Measurements from ENCODE around the gene POLR2A.

Gene POLR2A

GRCh38 chr17:7499161-7499560, 15.0 kb downstream of the POLR2A start:
- no peak overlapping the region for H3K4me3 ChIP-seq (ENCODE audit: low read depth, low read length)
- DNase-seq (ENCODE audit: low read depth), result no peak

- no peak for DNase-seq (ENCODE audit: low read depth)
- no peak overlapping the region for H3K4me3 ChIP-seq (ENCODE audit: low read depth, low read length)
Observed at GRCh38 chr17:7501729-7502128, 17.6 kb downstream of the POLR2A start.

GRCh38 chr17:7502171-7502847, 18.1 kb downstream of the POLR2A start:
- H3K4me3 ChIP-seq (ENCODE audit: low read depth, low read length), result no peak overlapping the region
- DNase-seq (ENCODE audit: low read depth), result no peak

- DNase-seq (ENCODE audit: low read depth), result no peak
- H3K4me3 ChIP-seq (ENCODE audit: low read depth, low read length), result no peak overlapping the region
Observed at GRCh38 chr17:7502987-7503386, 18.8 kb downstream of the POLR2A start.

- no peak for DNase-seq (ENCODE audit: low read depth)
- H3K4me3 ChIP-seq (ENCODE audit: low read depth, low read length), result no peak overlapping the region
Observed at GRCh38 chr17:7503521-7503920, 19.4 kb downstream of the POLR2A start.

GRCh38 chr17:7508145-7508544, 24.0 kb downstream of the POLR2A start:
- no peak for DNase-seq (ENCODE audit: low read depth)
- no peak overlapping the region for H3K4me3 ChIP-seq (ENCODE audit: low read depth, low read length)

- no peak overlapping the region for H3K4me3 ChIP-seq (ENCODE audit: low read depth, low read length)
- no peak for DNase-seq (ENCODE audit: low read depth)
Observed at GRCh38 chr17:7508846-7509245, 24.7 kb downstream of the POLR2A start.

GRCh38 chr17:7509937-7510336, 25.8 kb downstream of the POLR2A start:
- no peak overlapping the region for H3K4me3 ChIP-seq (ENCODE audit: low read depth, low read length)
- DNase-seq (ENCODE audit: low read depth), result no peak

GRCh38 chr17:7511108-7511507, 26.9 kb downstream of the POLR2A start:
- DNase-seq (ENCODE audit: low read depth), result no peak
- no peak overlapping the region for H3K4me3 ChIP-seq (ENCODE audit: low read depth, low read length)

- no peak for DNase-seq (ENCODE audit: low read depth)
- H3K4me3 ChIP-seq (ENCODE audit: low read depth, low read length), result no peak overlapping the region
Observed at GRCh38 chr17:7512105-7512504, 27.9 kb downstream of the POLR2A start.

GRCh38 chr17:7512824-7513540, 28.8 kb downstream of the POLR2A start:
- no peak for DNase-seq (ENCODE audit: low read depth)
- no peak overlapping the region for H3K4me3 ChIP-seq (ENCODE audit: low read depth, low read length)

GRCh38 chr17:7513850-7514419, 29.8 kb downstream of the POLR2A start:
- DNase-seq (ENCODE audit: low read depth), result no peak

GRCh38 chr17:7515911-7516610, 31.9 kb downstream of the POLR2A start:
- H3K4me3 ChIP-seq (ENCODE audit: low read depth, low read length), result no peak overlapping the region
- no peak for DNase-seq (ENCODE audit: low read depth)

More at GRCh38 chr17:7513850-7514419, 29.8 kb downstream of the POLR2A start:
- no peak overlapping the region for H3K4me3 ChIP-seq (ENCODE audit: low read depth, low read length)

GRCh38 chr17:7523033-7523432, 38.9 kb downstream of the POLR2A start:
- H3K4me3 ChIP-seq (ENCODE audit: low read depth, low read length), result no peak overlapping the region
- DNase-seq (ENCODE audit: low read depth), result no peak

GRCh38 chr17:7528842-7529241, 44.7 kb downstream of the POLR2A start:
- no peak overlapping the region for H3K4me3 ChIP-seq (ENCODE audit: low read depth, low read length)
- DNase-seq (ENCODE audit: low read depth), result no peak

GRCh38 chr17:7530023-7530900, 46.1 kb downstream of the POLR2A start:
- DNase-seq (ENCODE audit: low read depth), result no peak
- H3K4me3 ChIP-seq (ENCODE audit: low read depth, low read length), result no peak overlapping the region

GRCh38 chr17:7538050-7538449, 53.9 kb downstream of the POLR2A start:
- H3K4me3 ChIP-seq (ENCODE audit: low read depth, low read length), result no peak overlapping the region
- DNase-seq (ENCODE audit: low read depth), result no peak

- H3K4me3 ChIP-seq (ENCODE audit: low read depth, low read length), result no peak overlapping the region
- no peak for DNase-seq (ENCODE audit: low read depth)
Observed at GRCh38 chr17:7538891-7539545, 54.9 kb downstream of the POLR2A start.

GRCh38 chr17:7541074-7541621, 57.0 kb downstream of the POLR2A start:
- DNase-seq (ENCODE audit: low read depth), result no peak
- H3K4me3 ChIP-seq (ENCODE audit: low read depth, low read length), result no peak overlapping the region

All from skeletal muscle cell (primary cell).